ENCODE measurements around the gene PNKP. TPM values are rescaled to one million over a fixed set of nuclear protein-coding genes. Genes with fewer than 3 reads are reported as not detected.
A peak's percentile ranks its signal among the peaks of the same experiment; 100 is the strongest.

Gene PNKP
- total and polyA plus RNA-seq, 10 of the 15 experiments (the other 5 are each of a cell fraction or from before 2014, with no cell fraction given), result 2.9 to 82.3 (median 33.2) TPM

- TF ChIP-seq YY1 (IDR thresholded peaks at IDR 0.05; ENCODE audit: low read depth, low read length) (0 out of 2 replicates have a peak, but pooled peaks have one; percentile 16), IKZF1 (conservative IDR thresholded peaks at IDR 0.05) (no peak), ZNF622 (IDR thresholded peaks at IDR 0.05) (no peak), PAX5 (IDR thresholded peaks at IDR 0.05; ENCODE audit: borderline replicate concordance, low read depth, low read length) (0 out of 2 replicates have a peak, but pooled peaks have one; percentile 7), TCF12 (IDR thresholded peaks at IDR 0.05; ENCODE audit: low read depth, low read length) (0 out of 2 replicates have a peak, but pooled peaks have one; percentile 12), SMARCA5 (IDR thresholded peaks at IDR 0.05) (peak; percentile 67; the same call in 1 of the 2 replicates), ZNF687 (IDR thresholded peaks at IDR 0.05) (peak; percentile 10; the same call in 1 of the 2 replicates), MTA3 (IDR thresholded peaks at IDR 0.05; ENCODE audit: borderline replicate concordance, low read length) (0 out of 2 replicates have a peak, but pooled peaks have one; percentile 26), PKNOX1 (IDR thresholded peaks at IDR 0.05) (peak; percentile 60; the same call in 1 of the 2 replicates), TBL1XR1 (IDR thresholded peaks at IDR 0.05; ENCODE audit: low read depth, low read length) (no peak), POLR2A (IDR thresholded peaks at IDR 0.05; ENCODE audit: low read depth, low read length) (peak; percentile 62)
Observed at GRCh38 chr19:49907745-49908446, 40.5 kb upstream of the PNKP start (continued).
